ENCODE measurements around the gene TMEM131. TPM values are rescaled to one million over a fixed set of nuclear protein-coding genes. Genes with fewer than 3 reads are reported as not detected.

The TMEM131 gene
- total RNA-seq, 1 experiment from 2014 or later: 29.2 TPM

DNA sequence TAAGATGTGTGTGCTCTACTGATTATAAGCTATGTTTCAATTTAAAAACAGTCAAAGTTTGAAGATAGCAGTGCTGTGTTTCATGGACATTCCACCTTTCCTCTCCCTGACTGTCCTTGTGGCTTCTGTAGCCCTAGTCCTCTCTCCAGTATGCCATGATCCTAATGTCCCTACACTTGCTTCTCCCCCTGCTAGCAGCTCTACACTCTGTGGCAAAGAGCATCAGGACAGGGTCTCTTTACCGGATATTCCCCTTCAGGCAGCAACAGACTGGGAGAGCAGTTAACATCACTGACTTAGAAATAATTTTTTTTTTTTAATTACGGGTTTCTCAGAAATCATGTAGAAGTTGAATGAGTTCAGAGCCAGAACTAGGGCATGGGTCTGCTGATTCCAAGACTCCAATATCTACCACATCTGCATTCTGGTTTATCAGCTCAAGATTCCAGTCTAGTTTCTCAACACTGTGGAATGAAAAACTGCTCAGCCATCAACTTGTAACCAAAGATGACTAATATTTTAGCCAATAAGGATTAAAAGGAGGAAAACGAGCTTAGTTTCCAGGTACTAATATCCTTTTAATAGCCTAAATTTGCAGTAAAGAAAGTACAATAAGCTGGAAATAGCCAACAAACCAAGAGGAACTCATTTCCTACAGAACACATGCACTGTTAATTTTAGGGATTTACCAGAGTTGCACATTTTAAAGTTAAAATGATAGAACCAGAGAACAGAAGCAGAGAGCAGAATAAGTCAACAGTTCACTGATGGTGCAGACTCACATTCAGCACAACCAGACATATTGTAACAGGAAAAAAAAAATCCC is 45.2 kb downstream of the TMEM131 start:
- no peaks in the 10 kb centered on the region for H3K9me3 Mint-ChIP-seq (ENCODE audit: low read depth, unreplicated experiment)
- no peak for DNase-seq
- H3K27me3 Mint-ChIP-seq (ENCODE audit: unreplicated experiment): no peaks in the 10 kb centered on the region
- CTCF ChIA-PET: interaction anchor here (0.9 kb wide), 1 partner anchor 144 kb away, joined by 3 read pairs; no protein-coding TSS in a partner anchor
- intact Hi-C loops (cut with micrococcal nuclease; ENCODE audit: unreplicated experiment): no loop called here
- no TSS peak for BruUV-seq (replicated peaks)
- no peak overlapping the region for H3K27ac Mint-ChIP-seq (ENCODE audit: unreplicated experiment)
- H3K4me1 Mint-ChIP-seq (ENCODE audit: low read depth, unreplicated experiment): peaks cover 18% of the 10 kb centered on the region
- TF ChIP-seq, protein P1, sequence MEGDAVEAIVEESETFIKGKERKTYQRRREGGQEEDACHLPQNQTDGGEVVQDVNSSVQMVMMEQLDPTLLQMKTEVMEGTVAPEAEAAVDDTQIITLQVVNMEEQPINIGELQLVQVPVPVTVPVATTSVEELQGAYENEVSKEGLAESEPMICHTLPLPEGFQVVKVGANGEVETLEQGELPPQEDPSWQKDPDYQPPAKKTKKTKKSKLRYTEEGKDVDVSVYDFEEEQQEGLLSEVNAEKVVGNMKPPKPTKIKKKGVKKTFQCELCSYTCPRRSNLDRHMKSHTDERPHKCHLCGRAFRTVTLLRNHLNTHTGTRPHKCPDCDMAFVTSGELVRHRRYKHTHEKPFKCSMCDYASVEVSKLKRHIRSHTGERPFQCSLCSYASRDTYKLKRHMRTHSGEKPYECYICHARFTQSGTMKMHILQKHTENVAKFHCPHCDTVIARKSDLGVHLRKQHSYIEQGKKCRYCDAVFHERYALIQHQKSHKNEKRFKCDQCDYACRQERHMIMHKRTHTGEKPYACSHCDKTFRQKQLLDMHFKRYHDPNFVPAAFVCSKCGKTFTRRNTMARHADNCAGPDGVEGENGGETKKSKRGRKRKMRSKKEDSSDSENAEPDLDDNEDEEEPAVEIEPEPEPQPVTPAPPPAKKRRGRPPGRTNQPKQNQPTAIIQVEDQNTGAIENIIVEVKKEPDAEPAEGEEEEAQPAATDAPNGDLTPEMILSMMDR (IDR thresholded peaks at IDR 0.05; ENCODE audit: unreplicated experiment): no peak
- H3K4me3 Mint-ChIP-seq (ENCODE audit: low read depth, unreplicated experiment): no peak overlapping the region
- no peaks in the 10 kb centered on the region for H3K36me3 Mint-ChIP-seq (ENCODE audit: insufficient read depth, unreplicated experiment)

GRCh38 chr2:97948926-97949325 is 46.8 kb downstream of the TMEM131 start:
- H3K36me3 Mint-ChIP-seq (ENCODE audit: insufficient read depth, unreplicated experiment): no peaks in the 10 kb centered on the region
- DNase-seq: no peak
- BruUV-seq (replicated peaks): no TSS peak
- H3K9me3 Mint-ChIP-seq (ENCODE audit: low read depth, unreplicated experiment): no peaks in the 10 kb centered on the region
- intact Hi-C loops (cut with micrococcal nuclease; ENCODE audit: unreplicated experiment): loop anchor here (5.0 kb wide), 1 partner anchor 142 kb away; no protein-coding TSS in a partner anchor
- no peak overlapping the region for H3K4me3 Mint-ChIP-seq (ENCODE audit: low read depth, unreplicated experiment)
- H3K27me3 Mint-ChIP-seq (ENCODE audit: unreplicated experiment): no peaks in the 10 kb centered on the region
- H3K27ac Mint-ChIP-seq (ENCODE audit: unreplicated experiment): no peak overlapping the region
- peaks cover 18% of the 10 kb centered on the region for H3K4me1 Mint-ChIP-seq (ENCODE audit: low read depth, unreplicated experiment)
- TF ChIP-seq, protein P1 (IDR thresholded peaks at IDR 0.05; ENCODE audit: unreplicated experiment): no peak
- CTCF ChIA-PET: no interaction called here

GRCh38 chr2:97945791-97946190 is 50.0 kb downstream of the TMEM131 start:
- Mint-ChIP-seq H3K4me3 (ENCODE audit: low read depth, unreplicated experiment) (no peak overlapping the region), H3K36me3 (ENCODE audit: insufficient read depth, unreplicated experiment) (no peaks in the 10 kb centered on the region), H3K4me1 (ENCODE audit: low read depth, unreplicated experiment) (peaks cover 9% of the 10 kb centered on the region), H3K9me3 (ENCODE audit: low read depth, unreplicated experiment) (peaks cover 2% of the 10 kb centered on the region), H3K27ac (ENCODE audit: unreplicated experiment) (no peak overlapping the region), H3K27me3 (ENCODE audit: unreplicated experiment) (no peaks in the 10 kb centered on the region)
- intact Hi-C loops (cut with micrococcal nuclease; ENCODE audit: unreplicated experiment): loop anchor here (5.0 kb wide), 1 partner anchor 138 kb away; no protein-coding TSS in a partner anchor
- CTCF ChIA-PET: no interaction called here
- TF ChIP-seq, protein P1 (IDR thresholded peaks at IDR 0.05; ENCODE audit: unreplicated experiment): no peak
- DNase-seq: no peak
- BruUV-seq (replicated peaks): no TSS peak

DNA sequence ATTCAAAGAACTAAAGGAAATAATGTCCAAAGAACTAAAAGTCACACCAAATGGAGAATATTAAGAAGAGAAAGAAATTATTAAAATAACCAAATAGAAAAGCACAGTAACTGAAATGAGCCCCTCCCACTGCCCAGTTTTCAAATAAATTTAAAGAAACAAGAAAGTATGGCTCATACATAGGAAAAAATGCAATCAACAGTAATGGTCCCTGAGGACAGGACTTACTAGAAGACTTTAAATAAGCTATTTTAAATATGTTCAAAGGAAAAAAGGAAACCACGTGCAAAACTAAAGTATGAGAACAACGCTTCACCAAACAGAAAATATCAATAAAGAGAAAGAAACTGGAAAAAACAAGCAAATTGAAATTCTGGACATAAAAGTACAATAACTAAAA is 58.9 kb downstream of the TMEM131 start:
- H3K36me3 Mint-ChIP-seq (ENCODE audit: insufficient read depth, unreplicated experiment): no peaks in the 10 kb centered on the region
- peaks cover 15% of the 10 kb centered on the region for H3K4me1 Mint-ChIP-seq (ENCODE audit: low read depth, unreplicated experiment)
- TF ChIP-seq, protein P1 (IDR thresholded peaks at IDR 0.05; ENCODE audit: unreplicated experiment): no peak
- no peaks in the 10 kb centered on the region for H3K27me3 Mint-ChIP-seq (ENCODE audit: unreplicated experiment)
- BruUV-seq (replicated peaks): no TSS peak
- no peak overlapping the region for H3K27ac Mint-ChIP-seq (ENCODE audit: unreplicated experiment)
- CTCF ChIA-PET: interaction anchor here (1.4 kb wide), 1 partner anchor 122 kb away, joined by 3 read pairs; no protein-coding TSS in a partner anchor
- intact Hi-C loops (cut with micrococcal nuclease; ENCODE audit: unreplicated experiment): loop anchor here (5.0 kb wide), 1 partner anchor 40 kb away; no protein-coding TSS in a partner anchor
- DNase-seq: no peak
- H3K4me3 Mint-ChIP-seq (ENCODE audit: low read depth, unreplicated experiment): no peak overlapping the region
- H3K9me3 Mint-ChIP-seq (ENCODE audit: low read depth, unreplicated experiment): no peaks in the 10 kb centered on the region
